Measurements from ENCODE around the gene MUC4.

The MUC4 gene

DNA sequence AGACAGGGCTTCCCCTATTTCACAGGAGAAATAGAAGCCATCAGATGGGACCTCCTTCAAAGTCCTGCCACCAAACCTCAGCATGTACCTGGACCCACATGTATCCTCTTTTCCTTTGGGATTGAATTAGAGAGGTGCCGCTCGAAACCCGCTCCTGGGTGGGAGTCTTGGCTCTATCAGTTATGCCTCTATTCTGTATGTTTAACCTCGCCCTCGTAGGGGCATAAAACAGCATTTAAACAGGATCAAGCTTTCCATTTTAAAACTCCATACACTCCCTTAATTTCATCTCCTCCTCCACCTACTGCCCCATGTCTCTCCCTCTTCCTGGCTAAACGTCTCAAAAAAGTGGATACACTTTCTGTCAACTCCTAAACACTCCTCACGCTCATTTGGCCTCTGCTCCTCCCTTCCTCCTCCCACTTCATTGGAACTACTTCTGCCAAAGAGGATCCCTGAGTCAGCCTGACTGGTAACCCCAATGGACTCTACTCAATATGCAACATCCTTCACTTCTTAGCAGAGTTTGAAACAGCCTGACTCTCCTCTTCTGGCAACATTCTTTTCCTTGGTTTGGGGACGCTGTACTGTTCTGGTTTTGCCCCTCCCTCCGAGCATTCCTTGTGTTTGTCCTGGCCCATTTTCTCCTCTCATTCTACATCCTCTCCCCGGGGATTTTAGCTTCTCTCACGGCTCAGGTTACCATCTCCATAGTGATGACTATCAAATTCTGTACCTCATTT is 114.0 kb downstream of the MUC4 start:
- DNase-seq (ENCODE audit: low read depth): peak; percentile 96
